ENCODE data around the gene ADAMTSL3.

DNA sequence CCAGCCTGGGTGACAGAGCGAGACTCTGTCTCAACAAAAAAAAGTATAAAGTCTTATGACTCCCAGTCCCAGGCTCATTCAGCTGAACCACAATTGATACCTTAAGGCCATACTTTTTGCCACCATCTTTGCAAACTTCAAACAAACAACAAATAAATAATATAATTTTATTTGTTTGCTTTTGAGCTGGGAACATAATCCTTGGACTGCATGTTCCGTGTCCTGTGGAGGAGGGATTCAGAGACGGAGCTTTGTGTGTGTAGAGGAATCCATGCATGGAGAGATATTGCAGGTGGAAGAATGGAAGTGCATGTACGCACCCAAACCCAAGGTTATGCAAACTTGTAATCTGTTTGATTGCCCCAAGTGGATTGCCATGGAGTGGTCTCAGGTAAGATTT is 238.6 kb downstream of the ADAMTSL3 start:
- TF ChIP-seq, protein P1, sequence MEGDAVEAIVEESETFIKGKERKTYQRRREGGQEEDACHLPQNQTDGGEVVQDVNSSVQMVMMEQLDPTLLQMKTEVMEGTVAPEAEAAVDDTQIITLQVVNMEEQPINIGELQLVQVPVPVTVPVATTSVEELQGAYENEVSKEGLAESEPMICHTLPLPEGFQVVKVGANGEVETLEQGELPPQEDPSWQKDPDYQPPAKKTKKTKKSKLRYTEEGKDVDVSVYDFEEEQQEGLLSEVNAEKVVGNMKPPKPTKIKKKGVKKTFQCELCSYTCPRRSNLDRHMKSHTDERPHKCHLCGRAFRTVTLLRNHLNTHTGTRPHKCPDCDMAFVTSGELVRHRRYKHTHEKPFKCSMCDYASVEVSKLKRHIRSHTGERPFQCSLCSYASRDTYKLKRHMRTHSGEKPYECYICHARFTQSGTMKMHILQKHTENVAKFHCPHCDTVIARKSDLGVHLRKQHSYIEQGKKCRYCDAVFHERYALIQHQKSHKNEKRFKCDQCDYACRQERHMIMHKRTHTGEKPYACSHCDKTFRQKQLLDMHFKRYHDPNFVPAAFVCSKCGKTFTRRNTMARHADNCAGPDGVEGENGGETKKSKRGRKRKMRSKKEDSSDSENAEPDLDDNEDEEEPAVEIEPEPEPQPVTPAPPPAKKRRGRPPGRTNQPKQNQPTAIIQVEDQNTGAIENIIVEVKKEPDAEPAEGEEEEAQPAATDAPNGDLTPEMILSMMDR (conservative IDR thresholded peaks at IDR 0.05): no peak
- TF ChIP-seq ZFX (IDR thresholded peaks at IDR 0.05): no peak

Data from C4-2B (cell line).